Measurements from ENCODE around the gene MEF2C.

MEF2C gene

GRCh38 chr5:88760527-88760926 is 122.5 kb downstream of the MEF2C start:
- DNase-seq (ENCODE audit: low spot score): no peak

GRCh38 chr5:88758591-88758990 is 124.4 kb downstream of the MEF2C start:
- DNase-seq (ENCODE audit: low spot score): no peak

GRCh38 chr5:88758184-88758583 is 124.8 kb downstream of the MEF2C start:
- DNase-seq (ENCODE audit: low spot score): no peak

GRCh38 chr5:88756953-88757352 is 126.0 kb downstream of the MEF2C start:
- DNase-seq (ENCODE audit: low spot score): no peak

GRCh38 chr5:88748666-88749065 is 134.3 kb downstream of the MEF2C start:
- DNase-seq (ENCODE audit: low spot score): no peak

GRCh38 chr5:88746438-88746882 is 136.5 kb downstream of the MEF2C start:
- no peak for DNase-seq (ENCODE audit: low spot score)

GRCh38 chr5:88745093-88745696 is 137.8 kb downstream of the MEF2C start:
- no peak for DNase-seq (ENCODE audit: low spot score)

GRCh38 chr5:88743231-88743834 is 139.7 kb downstream of the MEF2C start:
- DNase-seq (ENCODE audit: low spot score): peak; percentile 25

- DNase-seq (ENCODE audit: low spot score): no peak
Measured at GRCh38 chr5:88741964-88742363, 141.0 kb downstream of the MEF2C start.

- no peak for DNase-seq (ENCODE audit: low spot score)
Measured at GRCh38 chr5:88740604-88741185, 142.3 kb downstream of the MEF2C start.

- DNase-seq (ENCODE audit: low spot score): no peak
Measured at GRCh38 chr5:88736494-88736893, 146.5 kb downstream of the MEF2C start.

- no peak for DNase-seq (ENCODE audit: low spot score)
Measured at GRCh38 chr5:88734983-88735382, 148.0 kb downstream of the MEF2C start.

GRCh38 chr5:88734191-88734640 is 148.8 kb downstream of the MEF2C start:
- DNase-seq (ENCODE audit: low spot score): no peak

GRCh38 chr5:88732862-88733261 is 150.1 kb downstream of the MEF2C start:
- DNase-seq (ENCODE audit: low spot score): no peak

- DNase-seq (ENCODE audit: low spot score): peak; percentile 32
Measured at GRCh38 chr5:88732181-88732633, 150.8 kb downstream of the MEF2C start.

GRCh38 chr5:88729829-88730182 is 153.2 kb downstream of the MEF2C start:
- no peak for DNase-seq (ENCODE audit: low spot score)

GRCh38 chr5:88729084-88729828 is 153.7 kb downstream of the MEF2C start:
- no peak for DNase-seq (ENCODE audit: low spot score)

- no peak for DNase-seq (ENCODE audit: low spot score)
Measured at GRCh38 chr5:88727705-88728313, 155.2 kb downstream of the MEF2C start.

GRCh38 chr5:88725454-88725853 is 157.5 kb downstream of the MEF2C start:
- no peak for DNase-seq (ENCODE audit: low spot score)

GRCh38 chr5:88724201-88724600 is 158.8 kb downstream of the MEF2C start:
- DNase-seq (ENCODE audit: low spot score): no peak

GRCh38 chr5:88722546-88723073 is 160.4 kb downstream of the MEF2C start:
- DNase-seq (ENCODE audit: low spot score): no peak

- DNase-seq (ENCODE audit: low spot score): no peak
Measured at GRCh38 chr5:88719434-88719833, 163.6 kb downstream of the MEF2C start.
